Esophagus squamous epithelium (tissue), 4 donors: Measurements from ENCODE around the gene SYTL1.

Experiments
- POLR2A ChIP-seq, 4 donors: fragments of 450-650 bp; IDR thresholded peaks; one replicate each; pipeline ENCODE4 v1.6.1; 2017; ENCODE audit warnings: antibody characterized with exemption in 4 of 4, mild to moderate bottlenecking in 4 of 4, moderate library complexity in 3 of 4
- TF ChIP-seq, protein P1 (sequence below), 6 experiments: fragments of 450-650 bp in 4 of 6; fragments of 200-600 bp in 2 of 6; sonication (generic) in 2 of 6; IDR thresholded peaks; one replicate each; pipeline ENCODE4 v1.5.1; 2016 to 2019; ENCODE audit warnings: antibody characterized with exemption in 6 of 6, mild to moderate bottlenecking in 4 of 6, moderate library complexity in 4 of 6

DNA sequence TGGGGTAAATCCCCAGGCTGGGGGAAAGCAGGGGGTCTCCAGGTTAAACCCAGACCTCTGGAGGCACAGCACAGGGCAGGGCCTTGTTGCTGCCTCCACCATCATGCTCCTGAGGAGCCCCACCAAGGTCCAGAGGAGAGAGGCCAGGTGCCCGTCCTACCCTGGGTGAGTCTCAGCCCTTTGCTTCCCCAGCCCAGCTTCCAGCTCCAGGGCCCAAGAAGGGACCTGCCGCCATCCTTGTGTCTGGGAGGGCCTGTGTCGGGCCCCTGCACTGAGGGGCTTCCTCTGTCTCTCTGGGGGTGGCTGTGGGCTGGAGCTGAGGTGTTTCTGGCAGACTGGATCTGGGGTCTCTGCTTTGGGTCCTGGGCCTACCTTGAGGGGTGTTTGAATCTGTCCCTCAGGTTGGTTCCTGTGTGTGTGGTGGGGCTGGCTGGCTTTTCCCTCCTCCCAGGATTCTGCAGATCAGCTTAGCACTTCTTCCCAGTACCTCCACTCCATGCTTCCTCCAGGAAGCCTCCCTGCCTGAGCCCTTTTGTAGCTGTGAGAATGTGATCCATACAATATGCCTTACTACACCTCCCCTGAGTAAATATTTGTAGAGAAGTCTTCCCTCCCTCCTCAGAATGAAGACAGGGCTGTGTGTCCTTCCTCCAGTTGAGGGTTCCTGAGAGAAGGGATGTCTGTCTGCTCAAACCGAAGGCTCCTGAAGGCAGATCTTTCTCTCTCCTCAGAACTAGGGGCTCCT is 56.8 kb downstream of the SYTL1 start:
- TF ChIP-seq, protein P1, sequence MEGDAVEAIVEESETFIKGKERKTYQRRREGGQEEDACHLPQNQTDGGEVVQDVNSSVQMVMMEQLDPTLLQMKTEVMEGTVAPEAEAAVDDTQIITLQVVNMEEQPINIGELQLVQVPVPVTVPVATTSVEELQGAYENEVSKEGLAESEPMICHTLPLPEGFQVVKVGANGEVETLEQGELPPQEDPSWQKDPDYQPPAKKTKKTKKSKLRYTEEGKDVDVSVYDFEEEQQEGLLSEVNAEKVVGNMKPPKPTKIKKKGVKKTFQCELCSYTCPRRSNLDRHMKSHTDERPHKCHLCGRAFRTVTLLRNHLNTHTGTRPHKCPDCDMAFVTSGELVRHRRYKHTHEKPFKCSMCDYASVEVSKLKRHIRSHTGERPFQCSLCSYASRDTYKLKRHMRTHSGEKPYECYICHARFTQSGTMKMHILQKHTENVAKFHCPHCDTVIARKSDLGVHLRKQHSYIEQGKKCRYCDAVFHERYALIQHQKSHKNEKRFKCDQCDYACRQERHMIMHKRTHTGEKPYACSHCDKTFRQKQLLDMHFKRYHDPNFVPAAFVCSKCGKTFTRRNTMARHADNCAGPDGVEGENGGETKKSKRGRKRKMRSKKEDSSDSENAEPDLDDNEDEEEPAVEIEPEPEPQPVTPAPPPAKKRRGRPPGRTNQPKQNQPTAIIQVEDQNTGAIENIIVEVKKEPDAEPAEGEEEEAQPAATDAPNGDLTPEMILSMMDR (IDR thresholded peaks at IDR 0.05) = no peak
- TF ChIP-seq POLR2A (IDR thresholded peaks at IDR 0.05) = no peak
